Measurements from ENCODE around the gene TYW1B. TPM values are rescaled to one million over a fixed set of nuclear protein-coding genes. Genes with fewer than 3 reads are reported as not detected.
"Not testable (repeated sequence)": the region's sequence is repeated elsewhere in the genome, so short reads cannot be mapped to it uniquely, and the experiment has no call there.

TYW1B gene
- total RNA-seq, 1 donor from 2014 or later = 2.8 TPM

- not testable (repeated sequence) for DNase-seq (ENCODE audit: low read depth)
These were observed 74.8 kb downstream of the TYW1B start for GRCh38 chr7:72753229-72753628.

- no peak for DNase-seq (ENCODE audit: low read depth)
These were observed 76.0 kb downstream of the TYW1B start for GRCh38 chr7:72751978-72752377.

- no peak for DNase-seq (ENCODE audit: low read depth)
These were observed 76.6 kb downstream of the TYW1B start for GRCh38 chr7:72751378-72751777.

- not testable (repeated sequence) for DNase-seq (ENCODE audit: low read depth)
These were observed 79.4 kb downstream of the TYW1B start for GRCh38 chr7:72748649-72749048.

GRCh38 chr7:72744244-72744926 is 83.6 kb downstream of the TYW1B start:
- peak; percentile 11 for DNase-seq (ENCODE audit: low read depth)

GRCh38 chr7:72743801-72744200 is 84.2 kb downstream of the TYW1B start:
- not testable (repeated sequence) for DNase-seq (ENCODE audit: low read depth)

GRCh38 chr7:72739716-72740115 is 88.3 kb downstream of the TYW1B start:
- DNase-seq (ENCODE audit: low read depth) = not testable (repeated sequence)

- not testable (repeated sequence) for DNase-seq (ENCODE audit: low read depth)
These were observed 92.1 kb downstream of the TYW1B start for GRCh38 chr7:72735855-72736254.

GRCh38 chr7:72730815-72731214 is 97.2 kb downstream of the TYW1B start:
- not testable (repeated sequence) for DNase-seq (ENCODE audit: low read depth)

- DNase-seq (ENCODE audit: low read depth) = not testable (repeated sequence)
These were observed 97.6 kb downstream of the TYW1B start for GRCh38 chr7:72730384-72730783.

GRCh38 chr7:72729130-72729529 is 98.9 kb downstream of the TYW1B start:
- not testable (repeated sequence) for DNase-seq (ENCODE audit: low read depth)

GRCh38 chr7:72722694-72723093 is 105.3 kb downstream of the TYW1B start:
- DNase-seq (ENCODE audit: low read depth) = peak; percentile 54

- not testable (repeated sequence) for DNase-seq (ENCODE audit: low read depth)
These were observed 107.1 kb downstream of the TYW1B start for GRCh38 chr7:72720890-72721289.

GRCh38 chr7:72717252-72717774 is 110.7 kb downstream of the TYW1B start:
- DNase-seq (ENCODE audit: low read depth) = not testable (repeated sequence)

GRCh38 chr7:72711927-72712326 is 116.1 kb downstream of the TYW1B start:
- not testable (repeated sequence) for DNase-seq (ENCODE audit: low read depth)

- DNase-seq (ENCODE audit: low read depth) = no peak
These were observed 117.0 kb downstream of the TYW1B start for GRCh38 chr7:72710983-72711382.

- DNase-seq (ENCODE audit: low read depth) = no peak
These were observed 118.1 kb downstream of the TYW1B start for GRCh38 chr7:72709909-72710308.

GRCh38 chr7:72708371-72709050 is 119.5 kb downstream of the TYW1B start:
- DNase-seq (ENCODE audit: low read depth) = not testable (repeated sequence)

- peak; percentile 7 for DNase-seq (ENCODE audit: low read depth)
These were observed 121.5 kb downstream of the TYW1B start for GRCh38 chr7:72706521-72706920.

- DNase-seq (ENCODE audit: low read depth) = not testable (repeated sequence)
These were observed 122.3 kb downstream of the TYW1B start for GRCh38 chr7:72705693-72706092.

GRCh38 chr7:72704894-72705293 is 123.1 kb downstream of the TYW1B start:
- no peak for DNase-seq (ENCODE audit: low read depth)

- not testable (repeated sequence) for DNase-seq (ENCODE audit: low read depth)
These were observed 127.5 kb downstream of the TYW1B start for GRCh38 chr7:72700548-72700947.

GRCh38 chr7:72697066-72697465 is 130.9 kb downstream of the TYW1B start:
- DNase-seq (ENCODE audit: low read depth) = not testable (repeated sequence)
